AML-193 (cell line): ENCODE results near the gene FAM217B.
A peak's percentile ranks its signal among the peaks of the same experiment; 100 is the strongest.

ENCODE experiments used
- DNase-seq, 2 experiments: peaks; one replicate each; lab custom pipeline; 2025; lab: John Stamatoyannopoulos, UW

FAM217B gene

GRCh38 chr20:59940129-59940955, at the start of gene FAM217B, which contains the start of gene PPP1R3D:
Gene FAM217B, plus strand, starts transcription at chr20:59940389. Its CDS starts 3,555 bp downstream, at chr20:59943944.
Gene PPP1R3D, minus strand, starts transcription at chr20:59940305. Its CDS starts 374 bp downstream, at chr20:59939931.
- peak; percentile 90 to 91 for DNase-seq

GRCh38 chr20:59891581-59891980, 48.6 kb upstream of the FAM217B start:
- no peak for DNase-seq

- no peak for DNase-seq
Measured at GRCh38 chr20:59895908-59896307, 44.3 kb upstream of the FAM217B start.

- no peak for DNase-seq
Measured at GRCh38 chr20:59902470-59902869, 37.7 kb upstream of the FAM217B start.

GRCh38 chr20:59903621-59904020, 36.6 kb upstream of the FAM217B start:
- no peak for DNase-seq

- DNase-seq: no peak
Measured at GRCh38 chr20:59908855-59909254, 31.3 kb upstream of the FAM217B start.

GRCh38 chr20:59911041-59911440, 29.1 kb upstream of the FAM217B start:
- no peak for DNase-seq

GRCh38 chr20:59912609-59913008, 27.6 kb upstream of the FAM217B start:
- DNase-seq: no peak

GRCh38 chr20:59920944-59921343, 19.2 kb upstream of the FAM217B start:
- no peak for DNase-seq

- no peak for DNase-seq
Measured at GRCh38 chr20:59923514-59923913, 16.7 kb upstream of the FAM217B start.

GRCh38 chr20:59925359-59925758, 14.8 kb upstream of the FAM217B start:
- no peak for DNase-seq

GRCh38 chr20:59925899-59926298, 14.3 kb upstream of the FAM217B start:
- no peak for DNase-seq

- DNase-seq: no peak
Measured at GRCh38 chr20:59931511-59932312, 8.5 kb upstream of the FAM217B start.

GRCh38 chr20:59932616-59933295, 7.4 kb upstream of the FAM217B start:
- DNase-seq: no peak

GRCh38 chr20:59933296-59933848, 6.8 kb upstream of the FAM217B start, which contains the start of gene SYCP2:
Gene SYCP2, minus strand, starts transcription at chr20:59933637. Its CDS starts 11,224 bp downstream, at chr20:59922413.
- no peak for DNase-seq

GRCh38 chr20:59933849-59934585, 6.2 kb upstream of the FAM217B start:
- DNase-seq: peak; percentile 13 to 14

- no peak for DNase-seq
Measured at GRCh38 chr20:59935457-59936185, 4.6 kb upstream of the FAM217B start.

GRCh38 chr20:59936409-59936808, 3.8 kb upstream of the FAM217B start:
- no peak for DNase-seq

GRCh38 chr20:59937150-59937549, 3.0 kb upstream of the FAM217B start:
- DNase-seq: peak; percentile 56 to 68

GRCh38 chr20:59938221-59938620, 2.0 kb upstream of the FAM217B start:
- no peak for DNase-seq

- DNase-seq: peak in 1 of 2 experiments; percentile 10
Measured at GRCh38 chr20:59938696-59939051, 1.5 kb upstream of the FAM217B start.
